Activated naive CD4-positive, alpha-beta T cell treated with Interleukin-2 at 50 U/mL for 16 hours (primary cell): ENCODE results near the gene RGS7BP.

Source experiments
- DNase-seq: peaks from one replicate; pipeline ENCODE4 v3.0.0-alpha.2; 2020

The RGS7BP gene

DNA sequence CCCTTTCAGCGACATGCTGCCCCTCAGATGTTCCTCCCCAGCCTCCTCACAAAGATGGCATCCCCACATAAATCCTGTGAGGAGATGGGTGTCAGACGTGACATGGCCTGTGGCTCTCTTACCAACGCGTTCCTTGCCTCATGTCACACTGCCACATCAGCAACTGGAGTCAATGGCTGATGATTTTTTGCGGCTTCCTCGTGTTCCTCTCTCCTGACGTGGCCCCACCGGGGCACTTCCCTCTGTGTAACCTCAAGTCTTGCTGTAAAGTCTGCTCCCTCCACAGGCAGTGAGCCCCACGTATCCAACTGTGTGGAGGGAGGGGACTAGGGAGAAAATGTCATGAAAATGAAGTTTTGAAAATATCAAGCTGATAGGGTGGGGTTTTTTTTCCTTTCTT, 131.3 kb downstream of the RGS7BP start:
- no peak for DNase-seq

DNA sequence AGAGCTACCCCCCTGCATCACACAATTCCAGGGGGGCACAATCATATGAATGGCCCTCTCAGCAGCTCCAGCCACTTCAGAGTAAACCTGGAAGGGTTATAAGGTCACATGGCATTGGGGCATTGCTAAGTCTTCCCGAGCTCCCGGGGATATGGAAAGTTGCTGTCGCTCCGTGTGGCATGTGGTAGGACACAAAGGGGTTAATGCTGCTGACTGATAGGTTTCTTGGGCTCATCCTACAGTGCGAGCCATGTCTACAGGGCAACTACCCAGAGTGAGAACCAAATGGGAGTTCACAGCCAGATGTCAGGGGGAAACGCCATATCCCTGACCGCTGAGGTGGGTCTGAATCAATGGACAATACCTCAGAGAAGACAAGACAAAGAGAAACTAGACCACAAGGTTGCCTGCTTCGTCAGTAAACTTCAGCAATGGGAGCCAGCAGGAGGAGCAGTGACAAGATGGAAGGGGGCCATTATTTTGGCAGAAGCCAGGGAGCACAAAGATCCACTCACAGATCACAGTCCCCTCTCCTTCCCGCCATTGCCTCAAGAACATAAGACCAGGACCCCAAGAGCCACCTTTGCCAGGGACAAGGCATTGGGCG, 132.1 kb downstream of the RGS7BP start:
- DNase-seq, result no peak

- no peak for DNase-seq
These were observed 139.0 kb downstream of the RGS7BP start for GRCh38 chr5:64644831-64645230.

- DNase-seq, result no peak
These were observed 140.4 kb downstream of the RGS7BP start for GRCh38 chr5:64646169-64646568.

- DNase-seq, result no peak
These were observed 143.7 kb downstream of the RGS7BP start for GRCh38 chr5:64649512-64649911.

DNA sequence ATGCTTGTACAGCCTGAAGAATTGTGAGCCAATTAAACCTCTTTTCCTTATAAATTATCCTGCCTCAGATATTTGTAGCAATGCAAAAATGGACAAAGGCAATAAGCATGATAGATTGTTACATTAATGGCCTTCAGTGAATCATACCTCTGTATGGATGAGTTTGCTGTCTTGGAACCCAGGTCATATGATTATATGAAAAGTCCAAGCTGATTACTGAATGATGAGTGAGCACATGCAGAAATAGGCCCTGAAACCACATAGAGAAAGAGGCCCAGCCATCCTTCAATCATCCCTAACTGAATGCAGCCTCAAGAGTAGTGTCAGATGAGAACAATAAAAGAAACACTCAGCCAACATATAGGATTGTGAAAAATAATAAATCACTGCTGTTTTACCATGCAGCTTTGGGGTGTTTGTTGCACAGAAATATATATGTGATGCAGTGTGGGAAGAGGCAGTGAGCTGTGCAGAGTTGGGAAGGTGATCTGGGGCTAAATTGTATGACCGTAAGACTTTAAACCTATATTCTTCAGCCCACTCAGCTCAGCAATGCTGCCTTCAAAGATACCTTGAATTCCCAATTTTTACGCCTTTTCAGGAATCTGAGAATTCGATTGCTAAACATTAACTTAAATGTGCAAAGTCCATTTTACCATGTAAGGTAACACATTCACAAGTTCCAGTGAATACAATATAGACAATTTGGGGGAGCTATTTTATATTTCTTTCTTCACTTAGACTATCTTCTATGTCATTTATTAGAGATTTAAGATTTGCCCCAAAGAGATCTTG, 148.1 kb downstream of the RGS7BP start:
- no peak for DNase-seq

GRCh38 chr5:64654561-64654938, 148.7 kb downstream of the RGS7BP start:
- DNase-seq, result no peak

DNA sequence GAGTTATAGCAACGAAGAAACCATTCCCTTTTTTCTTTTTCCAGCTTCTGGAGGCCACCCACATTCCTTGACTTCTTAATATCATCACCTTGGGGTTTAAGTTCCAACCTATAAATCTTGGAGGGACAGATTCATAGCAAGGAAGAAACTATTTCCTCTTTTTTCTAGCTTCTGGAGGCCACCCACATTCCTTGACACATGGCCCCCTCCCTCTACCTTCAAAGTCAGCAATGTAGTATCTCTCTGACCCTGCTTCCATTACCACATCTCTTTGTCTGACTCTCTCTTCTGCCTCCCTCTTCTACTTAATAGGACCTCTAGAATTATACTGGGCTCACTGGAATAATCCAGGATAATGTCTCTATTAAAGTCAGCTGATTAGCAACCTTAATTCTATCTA, 149.8 kb downstream of the RGS7BP start:
- no peak for DNase-seq

DNA sequence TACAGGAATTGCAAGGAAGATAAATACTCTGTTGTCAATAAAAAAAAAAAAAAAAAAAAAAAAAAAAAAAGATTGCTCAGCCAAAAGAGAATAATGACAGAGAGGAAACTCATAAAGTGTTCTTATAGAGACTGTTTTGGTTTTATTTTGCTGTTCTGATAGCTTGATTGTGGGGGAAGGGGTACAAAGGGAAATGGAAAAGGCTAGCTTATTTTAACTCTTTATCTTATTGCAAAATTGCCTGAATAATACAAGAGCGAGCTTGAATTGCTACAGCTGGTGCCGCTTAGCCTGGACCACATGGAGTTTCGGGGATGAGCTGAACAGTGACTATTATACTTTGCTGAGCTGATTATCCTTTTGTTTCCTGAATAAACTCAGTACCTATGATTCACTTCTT, 153.5 kb downstream of the RGS7BP start:
- no peak for DNase-seq
